RPMI8226 (cell line): ENCODE measurements around the gene BCAN.
A peak's percentile ranks its signal among the peaks of the same experiment; 100 is the strongest.

ENCODE experiments used
- DNase-seq: peaks from one replicate; pipeline ENCODE4 v3.0.0-alpha.2; 2015

BCAN gene

GRCh38 chr1:156663178-156663577, 21.3 kb downstream of the BCAN start:
- peak; percentile 84 for DNase-seq

GRCh38 chr1:156664046-156664766, 22.3 kb downstream of the BCAN start:
- no peak for DNase-seq

GRCh38 chr1:156664767-156665411, 23.0 kb downstream of the BCAN start:
- DNase-seq = peak; percentile 78

GRCh38 chr1:156665539-156665938, 23.6 kb downstream of the BCAN start:
- no peak for DNase-seq

GRCh38 chr1:156666862-156667609, 25.1 kb downstream of the BCAN start:
- no peak for DNase-seq

GRCh38 chr1:156667610-156667967, 25.7 kb downstream of the BCAN start:
- DNase-seq = no peak

GRCh38 chr1:156667968-156668709, 26.2 kb downstream of the BCAN start:
- no peak for DNase-seq

GRCh38 chr1:156668801-156669637, 27.1 kb downstream of the BCAN start:
- no peak for DNase-seq

- DNase-seq = no peak
These were observed 27.9 kb downstream of the BCAN start for GRCh38 chr1:156669794-156670193.

GRCh38 chr1:156670359-156670758, 28.4 kb downstream of the BCAN start:
- no peak for DNase-seq

GRCh38 chr1:156670791-156671190, 28.9 kb downstream of the BCAN start:
- DNase-seq = no peak

GRCh38 chr1:156671804-156672203, 29.9 kb downstream of the BCAN start:
- no peak for DNase-seq

GRCh38 chr1:156673387-156674121, 31.6 kb downstream of the BCAN start:
- DNase-seq = no peak

- DNase-seq = no peak
These were observed 33.5 kb downstream of the BCAN start for GRCh38 chr1:156675210-156676113.

GRCh38 chr1:156676114-156676819, 34.4 kb downstream of the BCAN start:
- DNase-seq = no peak

- DNase-seq = peak; percentile 57
These were observed 35.1 kb downstream of the BCAN start, which contains the start of gene NES for GRCh38 chr1:156676820-156677615. NES (minus strand) TSS chr1:156677407; CDS start chr1:156677264, 143 bp downstream.

GRCh38 chr1:156677616-156678596, 36.0 kb downstream of the BCAN start:
- DNase-seq = peak; percentile 49

- no peak for DNase-seq
These were observed 38.1 kb downstream of the BCAN start for GRCh38 chr1:156680056-156680455.
